Umbilical cord (tissue), 2 donors: ENCODE data around the gene BICDL1. TPM values are rescaled to one million over a fixed set of nuclear protein-coding genes. Genes with fewer than 3 reads are reported as not detected.
"Not testable (repeated sequence)": the region's sequence is repeated elsewhere in the genome, so short reads cannot be mapped to it uniquely, and the experiment has no call there.

Experiments used
- DNase-seq: peaks from one replicate; pipeline ENCODE4 v3.0.0-alpha.2; 2015; ENCODE audit warnings: low spot score
- total RNA-seq: library from RNA; depleted of rRNA; stranded (reverse); fragments of >200 nt; gene quantifications from one replicate; pipeline ENCODE4 v1.2.3, GENCODE V29; 2014; ENCODE audit warnings: low replicate concordance; ENCODE audit not compliant: insufficient read depth

BICDL1 gene
- total RNA-seq, 1 donor from 2014 or later: 0.96 TPM

- DNase-seq: no peak
These were observed 9.6 kb downstream of the BICDL1 start for GRCh38 chr12:119998471-119999245.

- no peak for DNase-seq
These were observed 11.5 kb downstream of the BICDL1 start for GRCh38 chr12:120000556-120000955.

GRCh38 chr12:120006258-120006975, 17.4 kb downstream of the BICDL1 start:
- DNase-seq: no peak

GRCh38 chr12:120007272-120007671, 18.2 kb downstream of the BICDL1 start:
- no peak for DNase-seq

- DNase-seq: no peak
These were observed 21.7 kb downstream of the BICDL1 start for GRCh38 chr12:120010661-120011230.

DNA sequence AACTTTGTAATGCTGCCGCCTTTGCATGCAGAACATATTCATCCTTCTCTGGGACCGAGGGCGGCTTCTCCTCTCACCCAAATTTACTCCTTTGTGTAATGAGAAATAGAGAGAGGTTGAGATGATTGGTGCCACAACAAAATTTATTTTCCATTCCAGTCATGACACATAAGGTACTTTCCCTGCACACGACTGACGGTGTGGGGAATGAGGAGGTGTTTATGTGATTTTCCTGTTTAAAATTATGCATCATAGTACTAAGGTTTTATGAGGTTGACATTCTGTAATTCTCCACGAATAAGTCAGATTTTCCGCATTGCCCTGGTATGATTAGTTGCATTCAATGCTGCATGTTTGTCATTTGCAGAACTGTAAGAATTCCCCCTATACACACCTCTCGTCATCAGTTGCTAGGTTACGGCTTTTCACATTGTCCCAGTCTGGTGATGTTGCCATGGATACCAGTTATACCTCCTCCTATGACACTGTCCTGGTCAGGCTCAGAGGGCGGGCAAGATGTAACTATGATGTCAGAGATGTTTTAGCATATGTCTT, 23.1 kb downstream of the BICDL1 start:
- DNase-seq: no peak

- DNase-seq: no peak
These were observed 24.8 kb downstream of the BICDL1 start for GRCh38 chr12:120013659-120014380.

- DNase-seq: not testable (repeated sequence)
These were observed 25.3 kb downstream of the BICDL1 start for GRCh38 chr12:120014381-120014735.

GRCh38 chr12:120015313-120015712, 26.3 kb downstream of the BICDL1 start:
- DNase-seq: no peak

- DNase-seq: not testable (repeated sequence)
These were observed 27.2 kb downstream of the BICDL1 start for GRCh38 chr12:120016199-120016598.

DNA sequence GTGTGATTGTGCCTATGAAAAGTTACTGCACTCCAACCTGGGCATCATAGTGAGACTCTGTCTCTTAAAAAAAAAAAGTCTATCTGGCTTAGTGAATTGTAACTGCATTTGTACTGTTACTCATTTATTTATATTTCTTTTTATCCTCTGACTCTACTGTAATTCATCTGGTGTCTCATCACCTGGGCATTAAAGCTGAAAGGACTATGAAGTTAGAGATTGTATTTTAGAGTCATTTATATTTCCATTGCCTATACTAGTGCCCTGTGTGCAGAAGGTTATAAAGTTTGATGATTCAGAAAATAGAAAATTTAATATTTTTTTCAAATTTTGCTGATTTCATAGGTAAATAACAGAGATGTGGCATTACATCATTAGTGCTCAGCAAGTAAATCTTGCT, 30.2 kb downstream of the BICDL1 start:
- no peak for DNase-seq

DNA sequence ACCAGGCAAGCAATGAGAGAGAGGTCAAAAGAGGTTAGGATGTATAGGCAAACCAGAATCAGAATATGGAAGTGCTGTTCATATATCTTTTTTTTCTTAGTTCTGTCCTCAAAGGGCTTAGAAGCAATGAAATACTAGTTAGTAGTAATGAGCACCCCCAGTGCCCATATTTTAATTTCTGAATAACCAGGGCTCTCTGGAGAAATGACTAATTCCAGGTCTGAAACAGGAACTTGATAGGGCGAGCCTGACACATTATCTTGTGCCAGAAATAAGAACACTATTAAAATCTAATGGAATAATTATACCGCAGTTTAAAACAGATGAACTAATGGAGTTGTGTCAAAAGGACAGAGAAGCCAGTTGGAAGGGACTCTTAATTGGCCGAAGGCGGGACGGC, 30.9 kb downstream of the BICDL1 start:
- DNase-seq: no peak

DNA sequence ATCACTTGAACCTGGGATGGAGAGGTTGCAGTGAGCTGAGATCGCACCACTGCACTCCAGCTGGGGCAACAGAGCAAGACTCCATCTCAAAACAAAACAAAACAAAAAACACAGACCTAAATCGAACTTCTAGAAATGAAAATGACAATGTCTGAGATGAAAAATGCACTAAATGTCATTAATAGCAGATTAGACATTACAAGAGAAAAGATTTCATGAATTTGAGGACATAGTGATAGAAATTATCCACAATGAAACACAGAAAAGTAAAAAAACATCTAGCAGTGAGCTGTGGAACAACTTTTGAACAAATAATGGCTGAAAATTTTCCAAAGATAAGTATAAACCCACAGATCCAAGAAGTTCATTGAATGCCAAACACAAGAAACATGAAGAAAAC, 35.2 kb downstream of the BICDL1 start:
- DNase-seq: no peak

GRCh38 chr12:120025640-120026039, 36.6 kb downstream of the BICDL1 start:
- DNase-seq: no peak

- DNase-seq: no peak
These were observed 43.2 kb downstream of the BICDL1 start for GRCh38 chr12:120032242-120032641.

- no peak for DNase-seq
These were observed 48.8 kb downstream of the BICDL1 start for GRCh38 chr12:120037851-120038250.

- no peak for DNase-seq
These were observed 50.7 kb downstream of the BICDL1 start for GRCh38 chr12:120039711-120040110.

DNA sequence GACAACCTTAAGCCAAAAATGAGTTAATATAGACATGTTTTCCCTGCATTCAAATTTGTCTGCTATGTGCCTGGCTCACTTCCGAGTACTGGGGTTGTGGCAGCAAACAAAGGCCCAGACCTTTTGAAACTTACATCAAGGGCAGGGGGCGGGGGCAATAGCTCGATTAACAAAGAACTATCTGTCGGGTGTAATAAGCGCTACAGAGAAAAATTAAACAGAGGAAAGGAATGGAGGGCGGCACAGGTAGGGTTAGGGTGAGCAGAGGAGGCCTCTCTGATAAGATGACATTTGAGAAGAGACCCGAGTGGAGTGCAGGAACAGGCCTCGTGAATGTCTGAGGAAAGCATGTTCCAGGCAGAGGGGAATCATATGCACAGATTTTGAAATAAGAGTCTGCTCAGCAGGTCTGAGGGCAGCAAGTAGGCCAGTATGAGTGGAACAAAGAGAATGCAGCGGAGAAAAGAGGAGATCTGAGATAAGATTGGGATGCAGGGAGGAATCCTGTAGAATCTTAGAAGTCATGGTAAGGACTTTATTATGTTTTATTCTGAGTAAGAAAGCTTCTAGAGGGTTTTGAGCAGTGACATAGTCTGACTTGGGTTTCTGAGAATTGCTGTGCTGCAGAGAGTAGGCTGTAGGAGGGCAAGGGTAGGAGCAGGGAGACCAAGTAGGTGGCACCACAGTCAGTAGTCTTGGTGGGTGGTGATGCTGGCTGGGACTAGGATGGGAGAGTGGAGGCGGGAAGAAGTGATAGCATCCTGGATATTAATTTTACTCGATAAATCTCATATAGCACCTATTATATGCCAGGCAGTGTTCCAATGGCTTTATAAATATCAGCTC, 52.6 kb downstream of the BICDL1 start:
- DNase-seq: no peak

GRCh38 chr12:120045367-120045766, 56.3 kb downstream of the BICDL1 start:
- not testable (repeated sequence) for DNase-seq

GRCh38 chr12:120047072-120047471, 58.0 kb downstream of the BICDL1 start:
- DNase-seq: no peak

DNA sequence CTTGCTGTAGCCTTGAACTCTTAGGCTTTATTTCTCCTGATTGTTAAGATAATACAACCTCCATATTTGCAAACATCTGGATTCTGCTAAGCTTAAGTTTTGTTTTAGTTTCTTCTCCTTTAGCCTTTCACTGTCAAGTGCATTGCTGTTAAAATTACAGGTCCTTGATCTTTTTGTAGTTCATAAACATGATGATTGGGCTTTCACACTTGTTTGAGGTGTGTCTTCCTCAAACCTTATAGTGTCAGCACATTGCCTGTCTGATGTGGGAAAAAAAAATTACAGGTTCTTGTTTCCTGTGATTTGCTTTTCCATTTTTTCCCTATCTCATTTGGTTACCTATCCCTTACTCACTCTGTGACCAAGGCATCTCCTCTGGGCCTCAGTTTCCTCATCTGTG, 59.2 kb downstream of the BICDL1 start:
- no peak for DNase-seq
